Stimulated activated CD8-positive, alpha-beta memory T cell treated with anti-CD3 and anti-CD28 coated beads, Interleukin-4, amount 100 ng/mL, for 4 hours (primary cell): ENCODE measurements around the gene TNFRSF1B.
"Not testable (repeated sequence)": the region's sequence is repeated elsewhere in the genome, so short reads cannot be mapped to it uniquely, and the experiment has no call there.

Experiments
- DNase-seq, 2 donors: peaks; one replicate each; pipeline ENCODE4 v3.0.0-alpha.2; 2020; ENCODE audit warnings: low read depth in 2 of 2, low spot score in 1 of 2

TNFRSF1B gene

DNA sequence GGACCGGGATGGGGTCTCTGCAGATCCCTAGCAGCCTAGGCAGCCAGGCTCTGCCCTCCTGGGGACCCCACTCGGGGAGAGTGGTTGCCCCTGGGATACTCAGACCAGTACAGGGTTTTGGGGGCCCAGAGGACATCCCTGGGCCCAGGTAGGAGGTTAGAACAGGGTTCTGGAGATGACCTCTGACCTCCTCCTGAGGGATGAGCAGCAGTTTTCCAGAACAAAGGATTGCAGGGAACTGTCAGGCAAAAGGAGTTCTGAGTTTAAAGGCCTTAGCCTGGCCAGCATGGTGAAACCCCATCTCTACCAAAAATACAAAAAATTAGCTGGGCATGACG is 42.7 kb downstream of the TNFRSF1B start:
- DNase-seq = no peak

DNA sequence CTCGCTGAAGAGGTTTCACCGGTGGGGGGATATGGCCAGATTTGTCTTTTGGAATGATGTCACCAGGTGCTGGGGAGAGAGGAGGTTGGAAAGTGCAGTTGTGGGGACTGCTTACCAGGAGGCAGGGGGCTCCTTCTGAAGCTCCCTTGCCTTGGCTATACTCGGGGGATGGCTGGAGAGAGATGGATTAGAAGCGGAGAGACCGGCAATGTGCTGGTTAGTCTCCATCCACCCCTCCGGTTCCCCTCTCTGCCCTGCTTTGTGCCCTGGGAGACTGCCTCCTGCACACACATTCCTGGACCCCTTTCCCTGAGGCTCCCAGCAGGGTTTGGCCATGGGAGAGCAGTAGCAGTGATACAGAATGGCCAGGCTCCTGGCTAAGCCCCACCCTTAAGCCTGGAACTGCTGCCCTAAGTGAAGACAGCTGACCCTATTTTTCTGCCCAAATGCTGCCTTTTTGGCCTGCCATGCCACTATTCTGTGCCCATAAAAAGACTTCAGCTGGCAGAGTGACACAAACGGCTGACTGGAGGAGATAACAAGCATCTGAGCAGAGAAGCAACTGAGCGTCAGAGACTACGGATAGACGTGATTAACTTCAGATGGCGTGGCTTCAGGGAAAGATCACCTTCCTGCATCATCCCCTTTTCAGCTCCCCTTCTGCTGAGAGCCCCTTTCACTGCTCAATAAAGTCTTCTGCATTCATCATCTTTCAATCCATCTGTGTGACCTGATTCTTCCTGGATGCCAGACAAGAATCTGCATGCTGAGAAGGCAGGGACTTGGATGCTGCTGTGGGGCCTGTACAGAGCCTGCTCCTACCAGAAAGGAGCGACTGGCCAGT is 48.5 kb downstream of the TNFRSF1B start:
- no peak for DNase-seq

DNA sequence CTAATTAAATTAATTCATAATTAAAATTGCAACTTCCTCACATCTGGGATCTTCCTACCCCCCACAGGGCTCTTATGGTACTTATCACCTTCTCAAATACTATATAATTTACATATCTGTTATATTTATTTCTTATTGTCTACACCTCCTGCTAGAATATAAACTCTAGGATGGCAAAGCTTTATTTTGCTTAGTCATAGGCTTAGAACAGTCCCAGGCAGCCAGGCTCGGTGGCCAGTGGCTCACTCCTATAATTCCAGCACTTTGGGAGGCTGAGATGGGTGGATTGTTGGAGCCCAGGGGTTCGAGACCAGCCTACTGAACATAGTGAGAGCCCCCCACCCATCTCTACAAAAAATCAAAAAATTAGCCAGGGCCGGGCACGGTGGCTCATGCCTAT is 53.0 kb downstream of the TNFRSF1B start:
- DNase-seq = no peak

DNA sequence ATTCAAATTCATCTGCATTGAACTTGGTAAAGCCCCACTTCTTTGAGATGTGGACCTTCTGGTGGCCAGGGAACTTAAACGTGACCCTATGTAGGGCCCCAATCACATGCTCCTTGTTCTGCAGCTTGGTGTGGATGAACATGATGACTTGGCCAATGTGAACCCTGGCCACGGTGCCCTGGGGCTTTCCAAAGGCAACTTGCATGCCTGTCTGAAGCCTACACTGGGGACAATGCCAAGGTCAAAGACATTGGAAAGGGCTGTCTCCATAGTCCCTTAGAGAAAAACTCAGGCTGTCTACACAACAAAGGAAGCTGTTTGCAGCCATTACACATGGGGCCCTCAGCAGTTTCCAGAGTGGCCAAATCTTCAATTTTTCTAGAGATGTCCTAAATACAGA is 54.1 kb downstream of the TNFRSF1B start:
- DNase-seq = no peak

DNA sequence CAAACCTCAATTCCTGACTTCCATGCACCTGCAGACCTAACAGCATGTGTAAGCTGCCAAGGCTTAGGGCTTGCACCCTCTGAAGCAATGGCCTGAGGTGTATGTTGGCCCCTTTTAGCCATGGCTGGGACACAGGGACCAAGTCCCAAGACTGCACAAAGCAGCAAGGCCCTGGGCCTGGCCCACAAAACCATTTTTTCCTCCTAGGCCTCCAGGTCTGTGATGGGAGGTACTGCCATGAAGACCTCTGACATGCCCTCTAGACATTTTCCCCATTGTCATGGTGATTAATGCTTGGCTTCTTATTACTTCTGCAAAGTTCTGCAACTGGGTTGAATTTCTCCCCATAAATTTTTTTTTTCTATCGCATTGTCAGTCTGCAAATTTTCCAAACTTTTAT is 55.9 kb downstream of the TNFRSF1B start:
- DNase-seq = not testable (repeated sequence)

DNA sequence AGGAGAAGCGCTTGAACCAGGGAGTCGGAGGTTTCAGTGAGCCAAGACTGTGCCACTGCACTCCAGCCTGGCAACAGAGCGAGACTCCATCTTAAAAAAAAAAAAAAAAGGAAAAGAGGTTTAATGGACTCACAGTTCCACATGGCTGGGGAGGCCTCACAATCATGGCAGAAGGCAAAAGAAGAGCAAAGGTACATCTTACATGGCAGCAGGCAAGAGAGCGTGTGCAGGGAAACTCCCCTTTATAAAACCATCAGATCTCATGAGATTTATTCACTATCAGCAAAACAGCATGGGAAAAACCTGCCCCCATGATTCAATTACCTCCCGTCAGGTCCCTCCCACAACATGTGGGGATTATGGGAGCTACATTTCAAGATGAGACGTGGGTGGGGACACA is 57.3 kb downstream of the TNFRSF1B start:
- DNase-seq = not testable (repeated sequence)

DNA sequence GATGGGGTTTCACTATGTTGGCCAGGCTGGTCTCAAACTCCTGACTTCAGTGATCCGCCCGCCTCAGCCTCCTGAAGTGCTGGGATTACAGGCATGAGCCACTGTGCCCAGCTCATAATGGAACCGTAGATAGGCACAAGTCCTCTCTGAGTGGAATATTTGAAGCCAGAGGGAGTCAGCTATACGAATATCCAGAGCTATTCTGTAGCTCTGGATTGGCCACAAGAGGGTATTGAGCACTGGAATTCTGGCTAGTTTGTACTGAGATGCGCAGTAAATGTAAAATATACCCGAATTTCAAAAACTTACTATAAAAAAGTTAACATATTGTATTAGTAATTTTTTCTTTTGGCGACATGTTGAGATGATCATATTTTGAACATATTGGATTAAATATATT is 62.2 kb downstream of the TNFRSF1B start:
- no peak for DNase-seq

DNA sequence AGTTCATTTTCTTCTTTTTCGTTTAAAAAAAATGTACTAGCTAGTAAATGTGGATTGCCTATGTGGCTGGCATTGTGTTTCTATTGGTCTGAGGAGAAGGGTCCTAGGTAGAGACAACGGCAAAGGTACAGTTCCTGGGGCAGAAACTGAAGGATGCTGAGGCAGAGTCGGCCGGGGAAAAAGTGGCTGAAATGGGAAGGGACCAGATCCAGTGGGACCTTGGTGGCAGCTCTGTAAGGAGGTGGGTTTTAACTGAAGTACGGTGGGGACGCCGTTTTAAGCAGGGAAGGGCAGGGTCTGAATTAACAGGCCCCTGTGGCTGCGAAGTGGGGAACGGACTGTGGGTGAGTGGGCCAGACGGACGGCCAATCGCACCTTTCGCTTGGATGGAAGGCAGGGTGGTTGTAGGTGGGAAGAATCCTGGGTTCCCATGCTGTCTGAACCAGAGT is 62.6 kb downstream of the TNFRSF1B start:
- DNase-seq = no peak

DNA sequence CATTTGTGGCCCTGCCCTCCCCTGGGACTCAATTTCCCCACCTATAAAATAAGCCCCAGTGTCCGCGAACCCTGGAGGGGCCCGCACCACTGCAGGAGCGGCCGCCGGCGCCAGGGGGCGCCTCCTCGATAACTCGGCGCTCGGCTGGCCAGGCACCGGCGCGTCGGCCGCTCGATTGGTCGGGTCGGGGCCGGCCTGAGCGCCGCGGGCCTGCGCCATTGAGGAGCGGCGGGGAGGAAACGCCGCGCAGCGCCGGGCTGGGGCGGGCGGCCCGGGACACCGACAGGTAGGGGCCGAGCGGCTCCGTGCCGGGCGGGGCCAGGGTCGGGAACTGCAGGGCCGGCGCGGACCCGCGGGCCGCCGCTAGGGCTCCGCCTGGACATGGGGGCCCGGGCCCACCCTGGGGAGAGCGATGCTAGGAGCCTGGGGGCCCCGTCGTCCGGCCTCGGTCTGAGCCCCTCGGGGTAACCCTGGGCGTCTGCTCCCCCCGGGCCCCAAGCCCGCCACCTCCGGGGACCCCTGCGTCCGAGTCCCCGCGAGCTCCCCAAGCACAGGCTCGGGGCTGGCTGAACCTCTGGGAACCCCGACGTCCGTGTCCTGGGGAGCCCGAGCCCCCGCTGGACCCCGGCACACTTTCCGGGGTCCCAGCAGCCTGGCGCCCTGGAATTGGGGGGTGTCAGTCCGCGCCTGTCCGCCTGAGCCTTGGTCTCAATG is 63.2 kb downstream of the TNFRSF1B start, which contains the start of gene VPS13D:
Gene VPS13D, plus strand, starts transcription at position 196 of the 714 bp plus-strand sequence. CDS start 4,237 bp downstream, outside the sequence.
- DNase-seq = peak; percentile 59 to 63

DNA sequence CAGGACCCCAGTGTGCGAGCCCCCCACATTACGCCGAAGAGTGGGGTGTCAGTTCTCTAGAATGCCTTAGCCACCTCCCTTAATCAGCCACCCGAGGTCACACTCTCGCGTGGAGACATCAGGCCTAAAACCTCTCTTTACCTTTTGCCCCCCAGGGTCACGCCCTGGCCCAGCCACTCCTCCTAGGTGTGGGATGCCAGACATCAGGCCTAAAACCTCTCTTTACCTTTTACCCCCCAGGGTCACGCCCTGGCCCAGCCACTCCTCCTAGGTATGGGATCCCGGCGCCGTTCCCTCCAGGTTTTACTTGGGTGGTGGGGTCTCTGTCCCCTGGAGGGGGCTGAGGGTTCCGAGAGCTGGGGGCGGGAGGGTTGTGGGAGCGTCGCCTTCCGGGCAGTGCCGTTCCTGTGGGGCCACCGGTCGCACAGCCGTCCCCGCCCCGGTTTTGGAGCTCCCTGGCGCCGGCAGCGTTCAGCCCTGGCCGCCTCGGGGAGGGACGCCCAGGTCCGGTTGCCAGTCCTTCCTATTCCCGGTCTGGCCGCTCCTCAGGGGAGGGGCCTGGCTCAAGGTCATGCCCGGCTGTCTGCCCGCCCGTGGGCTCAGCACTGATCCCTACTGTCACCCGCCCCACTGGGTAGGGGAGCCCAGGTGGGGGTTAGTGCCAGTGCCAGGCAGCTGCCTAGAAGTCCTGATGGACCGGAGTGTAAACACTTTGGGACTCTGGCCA is 63.9 kb downstream of the TNFRSF1B start:
- DNase-seq = no peak

DNA sequence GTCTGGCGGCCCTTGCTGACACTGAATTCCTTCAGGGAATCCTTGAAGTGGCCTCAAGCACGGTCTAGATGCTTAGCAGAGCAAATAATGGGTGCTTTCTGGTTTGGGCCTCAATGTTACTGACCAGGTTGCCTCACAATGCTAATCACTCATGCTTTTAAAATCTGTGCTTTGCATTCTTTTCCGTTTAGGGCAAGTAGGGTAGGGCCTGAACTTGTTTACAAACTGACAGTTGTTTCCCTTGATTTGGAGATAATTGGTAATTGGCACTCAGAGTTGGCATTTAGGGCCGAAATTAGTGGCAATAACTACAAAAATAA is 64.4 kb downstream of the TNFRSF1B start:
- DNase-seq = no peak

DNA sequence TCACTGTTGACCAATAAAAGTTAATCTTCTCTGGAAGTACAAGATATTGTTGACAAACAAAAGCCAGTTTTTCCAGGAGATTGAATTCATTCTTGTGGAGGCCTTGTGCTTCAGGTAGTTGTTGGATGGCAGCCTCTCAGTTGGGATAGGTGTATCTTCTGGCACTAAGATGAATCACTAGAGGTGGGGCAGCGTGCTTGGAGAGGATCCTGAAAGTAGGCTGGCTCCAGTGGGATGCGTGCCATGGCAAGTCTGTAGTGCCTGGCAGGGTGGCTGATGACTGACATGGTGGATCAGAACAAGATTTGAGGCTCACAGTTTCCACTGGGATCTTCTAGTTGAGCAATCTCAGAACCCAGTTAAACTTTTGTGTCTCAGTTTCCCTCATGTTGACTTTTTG is 65.4 kb downstream of the TNFRSF1B start:
- no peak for DNase-seq

DNA sequence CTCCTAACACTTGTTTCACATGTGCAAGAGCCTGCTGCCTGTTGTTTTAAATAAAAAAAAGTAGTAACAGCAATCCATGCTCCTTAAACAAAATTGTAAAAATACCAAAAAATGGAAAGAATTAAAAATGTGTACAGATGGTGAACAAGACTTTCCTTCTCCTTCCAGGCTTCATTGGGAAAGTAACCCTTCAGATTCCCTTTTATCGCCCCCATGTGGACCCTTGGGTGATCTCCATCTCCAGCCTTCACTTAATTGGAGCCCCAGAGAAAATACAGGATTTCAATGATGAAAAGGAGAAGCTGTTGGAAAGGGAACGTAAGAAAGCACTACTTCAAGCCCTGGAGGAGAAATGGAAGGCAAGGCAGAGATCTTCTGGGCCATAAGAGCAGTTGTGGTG is 77.3 kb downstream of the TNFRSF1B start:
- no peak for DNase-seq

DNA sequence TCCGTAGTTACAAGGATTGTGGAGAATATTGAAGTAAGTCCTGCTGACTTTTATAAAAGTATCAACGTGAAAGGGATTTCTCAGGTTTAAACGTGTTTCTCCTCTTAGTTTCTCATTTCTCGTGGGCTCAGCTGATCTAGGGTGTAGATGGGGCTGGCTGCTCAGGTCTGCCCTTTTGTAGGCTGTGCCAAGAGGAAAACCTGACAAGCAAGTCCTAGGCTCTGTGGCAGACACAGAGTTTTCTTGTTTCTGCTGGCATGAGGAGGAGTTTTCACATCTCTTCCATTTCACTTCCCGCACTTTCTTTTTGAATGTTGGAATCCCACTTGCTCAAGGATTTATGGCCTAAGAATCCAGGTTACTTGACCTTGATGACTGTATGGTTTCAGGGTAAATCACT is 77.8 kb downstream of the TNFRSF1B start:
- no peak for DNase-seq

DNA sequence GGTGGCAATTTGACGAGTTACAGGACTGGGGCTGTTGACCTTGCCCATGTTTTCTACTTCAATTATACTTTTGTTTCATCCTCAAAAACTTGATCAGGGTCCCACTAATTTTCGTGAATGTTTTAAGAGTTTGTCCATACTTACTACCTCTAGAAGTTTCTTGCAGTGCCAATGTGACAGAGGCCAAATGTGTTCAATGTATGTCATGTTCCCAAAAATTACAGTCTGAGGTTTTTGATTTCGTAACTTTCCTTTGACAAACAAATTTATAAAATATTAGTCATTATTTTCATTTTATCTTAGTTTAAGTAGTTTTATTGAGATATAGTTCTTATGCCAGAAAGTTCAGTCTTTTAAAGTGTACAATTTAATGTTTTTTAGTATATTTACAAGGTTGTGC is 78.3 kb downstream of the TNFRSF1B start:
- no peak for DNase-seq

DNA sequence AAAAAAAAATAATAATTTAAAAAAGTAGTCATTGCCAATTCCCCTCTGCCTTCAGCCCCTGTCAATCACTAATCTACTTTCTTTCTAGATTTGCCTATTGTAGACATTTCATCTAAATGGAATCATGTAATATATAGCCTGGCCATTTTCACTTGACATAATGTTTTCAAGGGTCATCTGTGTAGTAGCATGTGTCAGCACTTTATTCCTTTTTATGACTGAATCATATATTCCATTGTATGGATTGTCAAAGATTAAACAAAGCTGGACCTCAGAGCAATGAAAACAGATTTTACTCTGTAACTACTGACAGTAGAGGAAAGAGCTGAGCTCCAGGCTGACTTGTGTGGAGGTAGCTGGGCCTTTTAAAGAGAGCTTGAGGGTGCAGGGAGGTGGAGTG is 78.9 kb downstream of the TNFRSF1B start:
- no peak for DNase-seq

DNA sequence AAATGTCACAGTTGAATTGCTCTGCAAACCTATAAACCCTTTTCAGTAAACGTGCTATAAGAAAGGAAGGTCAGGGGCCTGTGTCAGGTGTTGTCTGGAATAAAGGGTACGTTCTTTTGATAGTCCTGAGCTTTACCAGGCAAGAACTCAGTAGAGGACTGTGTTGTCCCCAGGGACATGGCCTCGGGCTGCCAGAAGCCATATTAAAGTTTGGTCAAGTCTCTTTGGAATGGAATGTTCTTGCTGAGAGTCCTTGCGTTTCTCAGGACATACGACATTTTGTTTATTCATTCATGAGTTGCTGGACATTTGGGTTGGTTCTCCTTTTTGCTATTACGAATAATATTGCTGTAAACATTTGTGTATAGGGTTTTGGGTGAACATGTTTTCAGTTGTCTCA is 79.8 kb downstream of the TNFRSF1B start:
- DNase-seq = no peak

DNA sequence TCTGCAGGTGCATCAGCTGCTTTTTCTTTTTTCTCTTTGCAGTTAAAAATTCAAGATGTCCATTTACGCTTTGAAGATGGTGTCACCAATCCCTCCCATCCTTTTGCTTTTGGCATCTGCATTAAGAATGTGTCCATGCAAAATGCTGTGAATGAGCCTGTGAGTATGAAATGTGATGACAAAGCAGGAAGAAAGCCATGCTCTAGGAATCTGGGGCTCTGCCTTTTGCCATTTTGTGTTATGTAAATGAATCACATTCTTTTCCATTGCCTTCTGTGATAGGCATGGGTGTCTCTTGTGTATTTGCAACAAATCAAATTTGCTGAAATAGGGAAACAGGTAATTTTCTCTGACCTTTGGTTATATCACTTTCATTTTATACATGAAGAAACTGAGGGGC is 82.4 kb downstream of the TNFRSF1B start:
- no peak for DNase-seq

DNA sequence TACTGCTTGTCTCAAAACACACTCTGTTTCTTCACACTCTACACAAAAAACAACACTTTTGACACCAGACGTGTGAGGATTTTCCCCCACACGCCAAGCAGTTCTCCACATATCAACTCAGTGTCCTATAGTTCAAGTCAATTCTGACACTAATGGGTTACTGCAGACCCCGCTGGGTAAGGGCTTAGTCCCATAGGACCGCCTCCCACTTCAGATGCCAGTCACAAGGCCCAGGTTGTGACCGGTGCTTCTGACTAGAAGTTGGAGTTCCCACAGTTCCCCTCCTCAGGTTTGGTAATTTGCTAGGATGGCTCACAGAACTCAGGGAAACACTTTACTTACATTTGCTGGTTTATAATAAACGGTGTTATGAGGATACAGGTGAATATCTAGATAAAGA is 83.0 kb downstream of the TNFRSF1B start:
- DNase-seq = no peak

DNA sequence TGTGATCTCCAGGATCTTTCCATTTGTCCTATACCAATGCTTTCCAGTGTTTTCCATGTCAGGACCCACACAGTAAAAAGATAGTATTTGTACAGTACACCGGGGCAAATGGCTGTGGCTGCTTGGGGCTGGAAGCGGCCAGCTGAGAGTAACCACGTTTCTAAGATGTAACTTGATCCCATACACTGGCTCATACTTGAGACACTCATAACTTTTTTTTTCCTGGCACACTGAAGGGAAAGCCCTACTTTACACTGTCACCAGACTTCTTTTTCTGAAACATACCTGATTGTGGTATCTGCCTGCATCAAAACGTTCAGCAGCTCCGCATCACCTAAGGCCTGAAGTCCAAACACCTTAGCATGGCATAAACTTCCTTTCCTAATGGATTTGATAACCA is 84.7 kb downstream of the TNFRSF1B start:
- DNase-seq = no peak

DNA sequence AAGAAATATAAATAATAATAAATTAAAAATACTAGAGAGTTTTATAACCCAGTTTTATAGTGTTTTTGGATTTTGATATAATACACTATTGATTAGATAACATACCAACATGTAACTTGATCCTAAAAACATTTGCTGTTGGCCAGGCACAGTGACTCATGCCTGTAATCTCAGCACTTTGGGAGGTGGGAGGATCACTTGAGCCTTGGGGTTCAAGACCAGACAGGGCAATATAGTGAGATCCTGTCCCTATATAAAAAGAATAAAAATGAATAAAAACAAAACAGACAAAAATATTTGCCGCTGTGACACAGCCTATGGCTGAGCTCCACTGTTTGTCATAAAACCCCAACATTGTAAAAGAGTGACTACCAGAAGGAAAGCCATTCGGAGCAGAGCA is 89.1 kb downstream of the TNFRSF1B start:
- DNase-seq = no peak

DNA sequence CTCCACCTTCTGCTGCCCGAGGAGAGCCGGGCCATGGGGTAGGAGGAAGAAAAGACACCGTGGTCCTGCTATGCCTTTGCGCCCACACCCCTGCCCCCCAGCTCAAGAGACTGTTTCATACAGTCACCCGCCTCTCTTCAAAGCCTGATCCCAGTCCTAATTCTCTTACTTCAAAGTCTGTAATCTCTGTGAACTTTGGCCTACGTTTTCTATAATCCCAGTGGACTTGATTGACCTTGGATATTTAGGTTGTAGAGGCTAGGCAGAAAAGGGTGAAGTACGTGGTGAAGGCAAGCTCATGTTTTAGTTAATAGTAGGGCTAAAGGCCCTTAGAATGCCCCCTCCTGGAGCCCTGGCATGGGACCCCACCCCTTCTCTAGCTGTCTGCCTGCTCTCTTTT is 91.5 kb downstream of the TNFRSF1B start:
- no peak for DNase-seq
